HepG2 (cell line): ENCODE measurements around the gene OBSL1. TPM values are rescaled to one million over a fixed set of nuclear protein-coding genes. Genes with fewer than 3 reads are reported as not detected.

ENCODE experiments used
- ATAC-seq: fragments of 200-7000 bp; cut with Tn5 transposase; 3 replicates; pipeline ENCODE4 v1.9.1; 2020; ENCODE audit warnings: mild to moderate bottlenecking, moderate library complexity
- BruUV-seq: library from RNA; stranded (reverse); fragments of 400-500 nt; replicated peaks from 2 replicates; lab custom pipeline; 2021; lab: Mats Ljungman, UMichigan
- CTCF ChIA-PET: fragments of 300-600 bp; formaldehyde crosslinking; extraction: SDS; loops from one replicate; lab custom pipeline; 2021; ENCODE audit warnings: low total read pairs, inconsistent platforms, low intra/inter-chr PET ratio; lab: Yijun Ruan, JAX
- POLR2A ChIA-PET: fragments of 350-600 bp; sonication (Branson Sonifier 250); formaldehyde crosslinking; loops from one replicate; lab custom pipeline; 2020; ENCODE audit warnings: antibody characterized with exemption, inconsistent platforms; lab: Yijun Ruan, JAX
- DNase-seq: peaks from one replicate; pipeline ENCODE4 v3.0.0-alpha.2; 2015; ENCODE audit warnings: low spot score
- FAIRE-seq: peaks from 3 replicates; lab custom pipeline; 2011; peaks lifted over from hg19 to GRCh38; lab: Jason Lieb, UNC
- H2AFZ ChIP-seq: one replicate; pipeline ENCODE4 v1.6.1; 2011; ENCODE audit warnings: low read length, inconsistent platforms
- H3K27ac ChIP-seq: fragments of 300-600 bp; 3 replicates; pipeline ENCODE4 v1.8.0; 2011; ENCODE audit warnings: mixed run types, mild to moderate bottlenecking, mixed read lengths, low read length, inconsistent platforms; ENCODE audit not compliant: insufficient read depth; ENCODE audit errors: extremely low read length
- H3K27me3 ChIP-seq, 2 experiments: fragments of 200-600 bp in 1 of 2; 2 replicates in 1 of 2; 3 replicates in 1 of 2; pipeline versions ENCODE4 v1.6.0 to v1.8.0; 2011; ENCODE audit warnings: low read length in 2 of 2, mild to moderate bottlenecking in 2 of 2, moderate library complexity in 2 of 2, inconsistent platforms in 1 of 2; ENCODE audit not compliant: insufficient read depth in 2 of 2, control insufficient read depth in 1 of 2
- H3K36me3 ChIP-seq, 2 experiments: fragments of 200-600 bp in 1 of 2; replicated peaks in 1 of 2; 2 replicates in 1 of 2; 3 replicates in 1 of 2; pipeline versions ENCODE4 v1.5.1 to v1.8.0; 2011; ENCODE audit warnings: low read length in 2 of 2, inconsistent platforms in 1 of 2; ENCODE audit not compliant: insufficient read depth in 2 of 2, control insufficient read depth in 1 of 2
- H3K4me1 ChIP-seq: 2 replicates; pipeline ENCODE4 v1.5.1; 2012; ENCODE audit warnings: low read length, inconsistent platforms; ENCODE audit not compliant: insufficient read depth
- H3K4me2 ChIP-seq: 2 replicates; pipeline ENCODE4 v1.6.0; 2011; ENCODE audit warnings: low read depth, low read length, inconsistent platforms
- H3K4me3 ChIP-seq, 3 experiments: fragments of 200-600 bp in 1 of 3; sonication (generic), shearing (Covaris generic) in 1 of 3; replicated peaks in 1 of 3; 2 replicates each; pipeline ENCODE4 v1.5.1; 2011 to 2016; ENCODE audit warnings: low read length in 3 of 3, inconsistent platforms in 2 of 3, low read depth in 2 of 3, mild to moderate bottlenecking in 2 of 3, control low read depth in 1 of 3, mixed read lengths in 1 of 3; ENCODE audit not compliant: insufficient read depth in 1 of 3
- H3K79me2 ChIP-seq: one replicate; pipeline ENCODE4 v1.6.1; 2011; ENCODE audit warnings: low read length, inconsistent platforms; ENCODE audit not compliant: insufficient read depth
- H3K9ac ChIP-seq: 2 replicates; pipeline ENCODE4 v1.6.0; 2011; ENCODE audit warnings: mild to moderate bottlenecking, low read depth, low read length, inconsistent platforms; ENCODE audit not compliant: insufficient read depth
- H3K9me3 ChIP-seq: 2 replicates; pipeline ENCODE4 v1.5.1; 2012; ENCODE audit warnings: mild to moderate bottlenecking, low read length
- H4K20me1 ChIP-seq: 2 replicates; pipeline ENCODE4 v1.6.0; 2011; ENCODE audit warnings: inconsistent platforms, mild to moderate bottlenecking, low read length, moderate library complexity; ENCODE audit not compliant: insufficient read depth
- CREM ChIP-seq, 2 experiments: sonication (generic) in 1 of 2; formaldehyde crosslinking in 1 of 2; IDR thresholded peaks; 2 replicates each; pipeline versions ENCODE4 v1.4.0 to v1.6.1; 2016 to 2020; ENCODE audit warnings: antibody characterized with exemption in 1 of 2, mild to moderate bottlenecking in 1 of 2, missing genetic modification reagents in 1 of 2
- DR1 ChIP-seq: sonication (generic); formaldehyde crosslinking; IDR thresholded peaks from 2 replicates; pipeline ENCODE4 v1.8.0; 2021; ENCODE audit warnings: mild to moderate bottlenecking, missing genetic modification reagents, inconsistent platforms
- PITX1 ChIP-seq: sonication (generic); formaldehyde crosslinking; IDR thresholded peaks from 2 replicates; pipeline ENCODE4 v1.5.1; 2020; ENCODE audit warnings: mild to moderate bottlenecking, missing genetic modification reagents
- RNF2 ChIP-seq: fragments of 450-650 bp; conservative IDR thresholded peaks from 2 replicates; pipeline ENCODE4 v1.6.1; 2016; ENCODE audit warnings: low read depth
- ZFYVE20 ChIP-seq: sonication (generic); formaldehyde crosslinking; IDR thresholded peaks from 2 replicates; pipeline ENCODE4 v1.8.0; 2023; ENCODE audit warnings: low read depth, mild to moderate bottlenecking, moderate library complexity, missing genetic modification reagents, borderline replicate concordance
- ZNF598 ChIP-seq: sonication (generic); formaldehyde crosslinking; IDR thresholded peaks from 2 replicates; pipeline ENCODE4 v1.5.1; 2020; ENCODE audit warnings: mild to moderate bottlenecking, missing genetic modification reagents, borderline replicate concordance
- in situ Hi-C: cut with HindIII; loops from 2 replicates; pipeline ENCODE4 v1.10.0; 2017; ENCODE audit warnings: low pct_unique_long_range_greater_than_20kb; ENCODE audit not compliant: extremely low pct_ligation_motif_present
- intact Hi-C: fragments of 100-400 bp; cut with micrococcal nuclease; formaldehyde crosslinking; loops from one replicate; pipeline ENCODE4 v1.10.0; 2022; ENCODE audit not compliant: unreplicated experiment
- polyA plus RNA-seq, 8 experiments: library from polyadenylated mRNA; depleted of rRNA in 3 of 8; stranded (reverse) in 7 of 8; unstranded in 1 of 8; fragments of >200 nt; fragmentation: Illumina TruSeq in 4 of 8; extraction: Trizol in 4 of 8; gene quantifications; 2 replicates each; pipeline versions ENCODE4 v1.2.1 to v1.2.3, GENCODE V29; 2011 to 2016; ENCODE audit warnings: low read depth in 4 of 8, missing spikeins in 1 of 8, mixed read lengths in 1 of 8; ENCODE audit not compliant: insufficient read depth in 1 of 8
- total RNA-seq, 5 experiments: library from RNA; depleted of rRNA; stranded (reverse); fragments of >200 nt; fragmentation: Illumina TruSeq; extraction: Trizol; gene quantifications; 2 replicates each; pipeline ENCODE4 v1.2.3, GENCODE V29; 2016; ENCODE audit warnings: low read depth in 1 of 5
- TF ChIP-seq, protein P1 (sequence below): sonication (generic); formaldehyde crosslinking; IDR thresholded peaks from 2 replicates; pipeline ENCODE4 v1.4.0; 2020; ENCODE audit warnings: missing genetic modification reagents
- TF ChIP-seq, protein P2 (sequence below): IDR thresholded peaks from 2 replicates; pipeline ENCODE4 v1.6.1; 2016
- TF ChIP-seq, protein P3 (sequence below): sonication (generic); formaldehyde crosslinking; IDR thresholded peaks from 2 replicates; pipeline ENCODE4 v1.8.1; 2023; ENCODE audit warnings: mild to moderate bottlenecking, moderate library complexity, missing genetic modification reagents
- TF ChIP-seq, protein P4 (sequence below): sonication (generic); formaldehyde crosslinking; IDR thresholded peaks from 2 replicates; pipeline ENCODE4 v1.5.0; 2020; ENCODE audit warnings: missing genetic modification reagents

The OBSL1 gene
- total and polyA plus RNA-seq, 2 of the 13 experiments (the other 11 are each of a cell fraction or from before 2014, with no cell fraction given) = 86.7 to 218 TPM

DNA sequence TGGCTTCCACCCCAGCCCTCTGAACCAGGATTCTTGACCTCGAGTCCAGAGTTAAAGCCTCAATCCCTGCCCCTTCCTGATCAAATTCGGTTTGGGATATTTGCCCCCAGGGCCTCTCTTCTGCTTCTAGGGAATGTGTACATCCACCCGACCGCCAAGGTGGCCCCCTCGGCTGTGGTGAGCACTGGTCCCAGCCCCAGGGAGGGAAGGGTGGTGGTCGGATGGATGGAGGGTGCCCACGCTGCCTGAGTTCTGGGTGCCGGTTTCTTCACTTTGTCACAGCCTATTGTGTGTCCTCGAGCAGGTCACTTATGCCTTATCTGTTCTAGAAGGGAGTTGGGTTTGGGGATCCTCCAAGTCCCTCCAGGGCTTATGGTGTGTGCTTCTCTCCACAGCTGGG is 65.8 kb downstream of the OBSL1 start (continued):
- TF ChIP-seq, protein P1, sequence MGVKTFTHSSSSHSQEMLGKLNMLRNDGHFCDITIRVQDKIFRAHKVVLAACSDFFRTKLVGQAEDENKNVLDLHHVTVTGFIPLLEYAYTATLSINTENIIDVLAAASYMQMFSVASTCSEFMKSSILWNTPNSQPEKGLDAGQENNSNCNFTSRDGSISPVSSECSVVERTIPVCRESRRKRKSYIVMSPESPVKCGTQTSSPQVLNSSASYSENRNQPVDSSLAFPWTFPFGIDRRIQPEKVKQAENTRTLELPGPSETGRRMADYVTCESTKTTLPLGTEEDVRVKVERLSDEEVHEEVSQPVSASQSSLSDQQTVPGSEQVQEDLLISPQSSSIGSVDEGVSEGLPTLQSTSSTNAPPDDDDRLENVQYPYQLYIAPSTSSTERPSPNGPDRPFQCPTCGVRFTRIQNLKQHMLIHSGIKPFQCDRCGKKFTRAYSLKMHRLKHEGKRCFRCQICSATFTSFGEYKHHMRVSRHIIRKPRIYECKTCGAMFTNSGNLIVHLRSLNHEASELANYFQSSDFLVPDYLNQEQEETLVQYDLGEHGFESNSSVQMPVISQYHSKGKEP (CRISPR knock-in tag) = no peak

DNA sequence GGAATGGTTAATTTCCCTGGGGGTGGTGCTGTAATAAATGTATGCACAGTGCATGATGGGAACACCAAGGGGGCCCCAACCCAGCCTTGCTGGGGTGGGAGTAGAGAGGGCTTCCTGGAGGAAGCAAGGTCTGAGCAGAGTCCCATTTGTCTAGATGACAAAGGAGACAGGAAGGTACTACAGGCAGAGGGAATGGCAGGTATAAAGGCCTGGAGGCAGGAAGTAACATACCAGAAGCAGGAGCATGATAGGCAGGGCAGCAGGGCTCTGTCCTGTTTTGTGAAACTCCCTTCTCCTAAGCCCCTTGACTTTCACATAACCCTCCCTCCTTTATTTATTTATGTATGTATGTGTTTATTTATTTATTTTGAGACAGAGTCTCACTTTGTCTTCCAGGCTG is 68.7 kb downstream of the OBSL1 start:
- H3K4me2 ChIP-seq = no peak overlapping the region
- ChIA-PET POLR2A (no interaction called here), CTCF (no interaction called here)
- H3K27ac ChIP-seq = no peak overlapping the region
- H3K4me3 ChIP-seq = no peak overlapping the region
- no peak overlapping the region for H3K9ac ChIP-seq
- no TSS peak for BruUV-seq
- no peak overlapping the region for H2AFZ ChIP-seq
- H3K79me2 ChIP-seq = peaks cover 12% of the 10 kb centered on the region
- peaks cover 15 to 29% of the 10 kb centered on the region in 2 experiments for H3K36me3 ChIP-seq
- ATAC-seq = no peak
- H3K9me3 ChIP-seq = no peaks in the 10 kb centered on the region
- in situ Hi-C loops = no loop called here
- intact Hi-C loops = no loop called here
- peaks cover 0 to under 1% of the 10 kb centered on the region in 2 experiments; a peak in 2 of 5 replicates for H3K27me3 ChIP-seq
- peaks cover 30% of the 10 kb centered on the region for H3K4me1 ChIP-seq
- no peak for FAIRE-seq
- H4K20me1 ChIP-seq = no peaks in the 10 kb centered on the region
- no peak for DNase-seq
- no peak for TF ChIP-seq CREM (IDR thresholded peaks at IDR 0.05)
- no peak for TF ChIP-seq CREM (CRISPR knock-in tag; IDR thresholded peaks at IDR 0.05)
- TF ChIP-seq DR1 (CRISPR knock-in tag) = no peak
- TF ChIP-seq, protein P2, sequence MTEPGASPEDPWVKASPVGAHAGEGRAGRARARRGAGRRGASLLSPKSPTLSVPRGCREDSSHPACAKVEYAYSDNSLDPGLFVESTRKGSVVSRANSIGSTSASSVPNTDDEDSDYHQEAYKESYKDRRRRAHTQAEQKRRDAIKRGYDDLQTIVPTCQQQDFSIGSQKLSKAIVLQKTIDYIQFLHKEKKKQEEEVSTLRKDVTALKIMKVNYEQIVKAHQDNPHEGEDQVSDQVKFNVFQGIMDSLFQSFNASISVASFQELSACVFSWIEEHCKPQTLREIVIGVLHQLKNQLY = no peak
- no peak for TF ChIP-seq ZFYVE20 (CRISPR knock-in tag)
- TF ChIP-seq, protein P3, sequence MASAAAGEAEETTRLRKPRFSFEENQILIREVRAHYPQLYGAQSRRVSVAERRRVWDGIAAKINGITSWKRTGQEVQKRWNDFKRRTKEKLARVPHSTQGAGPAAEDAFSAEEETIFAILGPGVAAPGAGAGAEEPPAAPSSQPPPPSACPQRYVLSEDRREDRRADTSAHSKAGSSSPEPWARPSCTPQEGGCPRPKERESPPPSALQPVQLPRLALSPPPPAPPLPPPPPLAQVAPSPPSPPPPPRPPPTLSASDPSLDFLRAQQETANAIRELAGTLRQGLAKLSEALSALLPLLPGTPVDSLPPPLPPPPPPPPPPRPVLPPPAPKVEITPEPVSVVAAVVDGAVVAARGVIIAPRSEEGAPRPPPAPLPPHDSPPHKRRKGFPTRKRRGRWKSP (CRISPR knock-in tag) = no peak
- TF ChIP-seq PITX1 (CRISPR knock-in tag) = no peak
- TF ChIP-seq RNF2 = no peak
- TF ChIP-seq ZNF598 (CRISPR knock-in tag) = no peak
- TF ChIP-seq, protein P4, sequence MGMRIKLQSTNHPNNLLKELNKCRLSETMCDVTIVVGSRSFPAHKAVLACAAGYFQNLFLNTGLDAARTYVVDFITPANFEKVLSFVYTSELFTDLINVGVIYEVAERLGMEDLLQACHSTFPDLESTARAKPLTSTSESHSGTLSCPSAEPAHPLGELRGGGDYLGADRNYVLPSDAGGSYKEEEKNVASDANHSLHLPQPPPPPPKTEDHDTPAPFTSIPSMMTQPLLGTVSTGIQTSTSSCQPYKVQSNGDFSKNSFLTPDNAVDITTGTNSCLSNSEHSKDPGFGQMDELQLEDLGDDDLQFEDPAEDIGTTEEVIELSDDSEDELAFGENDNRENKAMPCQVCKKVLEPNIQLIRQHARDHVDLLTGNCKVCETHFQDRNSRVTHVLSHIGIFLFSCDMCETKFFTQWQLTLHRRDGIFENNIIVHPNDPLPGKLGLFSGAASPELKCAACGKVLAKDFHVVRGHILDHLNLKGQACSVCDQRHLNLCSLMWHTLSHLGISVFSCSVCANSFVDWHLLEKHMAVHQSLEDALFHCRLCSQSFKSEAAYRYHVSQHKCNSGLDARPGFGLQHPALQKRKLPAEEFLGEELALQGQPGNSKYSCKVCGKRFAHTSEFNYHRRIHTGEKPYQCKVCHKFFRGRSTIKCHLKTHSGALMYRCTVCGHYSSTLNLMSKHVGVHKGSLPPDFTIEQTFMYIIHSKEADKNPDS = no peak
